Measurements from ENCODE around the gene PTPN14. TPM values are rescaled to one million over a fixed set of nuclear protein-coding genes. Genes with fewer than 3 reads are reported as not detected.
"Not testable (repeated sequence)": the region's sequence is repeated elsewhere in the genome, so short reads cannot be mapped to it uniquely, and the experiment has no call there.

PTPN14 gene
- polyA plus RNA-seq, 4 donors = 0.45 to 6.1 (median 3.2) TPM

DNA sequence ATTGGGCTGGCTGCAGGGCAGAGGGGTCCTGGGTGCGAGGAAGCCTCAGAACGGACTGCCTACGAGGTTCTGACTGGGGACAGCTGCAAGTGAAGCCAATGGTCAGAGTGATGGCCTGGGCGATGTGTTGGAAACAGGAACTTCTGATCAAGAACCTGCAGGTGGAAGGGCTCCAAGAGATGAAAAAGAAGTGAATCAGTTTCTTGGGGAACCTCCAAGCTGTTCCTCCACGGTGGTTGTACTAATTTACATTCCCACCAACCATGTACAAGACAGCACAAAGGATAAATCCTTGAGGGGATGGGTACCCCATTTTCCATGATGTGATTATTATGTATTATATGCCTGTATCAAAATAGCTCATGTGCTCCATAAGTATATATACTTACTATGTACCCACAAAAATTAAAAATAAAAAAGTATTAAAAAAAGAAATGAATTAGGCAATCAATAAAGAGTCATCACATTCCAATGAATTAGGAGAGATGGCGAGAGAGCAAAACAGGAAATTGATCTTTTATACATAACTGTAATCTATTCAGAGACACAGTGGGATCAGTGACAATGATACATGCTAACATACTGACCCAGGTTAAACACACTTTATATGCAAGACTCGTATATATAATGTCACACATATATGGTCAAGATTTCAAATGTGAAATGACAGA lies 58.1 kb downstream of the PTPN14 start:
- H3K4me1 ChIP-seq (ENCODE audit: control insufficient read depth in 3 of 3, insufficient read depth in 2 of 3, low read depth in 1 of 3, low read length in 2 of 3) = no peaks in the 10 kb centered on the region
- DNase-seq (no peak), FAIRE-seq (no peak)
- H3K27me3 ChIP-seq (ENCODE audit: control insufficient read depth in 3 of 3, insufficient read depth in 3 of 3, low read length in 3 of 3) = no peaks in the 10 kb centered on the region
- peaks cover 0 to 2% (median 0%) of the 10 kb centered on the region in 3 donors for H3K36me3 ChIP-seq (ENCODE audit: control insufficient read depth in 3 of 3, insufficient read depth in 2 of 3, low read depth in 1 of 3, low read length in 3 of 3)
- no peak overlapping the region for H3K4me3 ChIP-seq (ENCODE audit: low read depth in 1 of 3, low read length in 3 of 3)
- WGBS, 3 donors = 83 to 87% (median 83%) methylated on average over 7 of the region's 7 CpGs
- H3K27ac ChIP-seq (ENCODE audit: low read depth in 1 of 3, low read length in 2 of 3) = no peak overlapping the region
- no peaks in the 10 kb centered on the region for H3K9me3 ChIP-seq (ENCODE audit: control insufficient read depth in 2 of 2, insufficient read depth in 1 of 2, low read depth in 1 of 2, low read length in 1 of 2)

DNA sequence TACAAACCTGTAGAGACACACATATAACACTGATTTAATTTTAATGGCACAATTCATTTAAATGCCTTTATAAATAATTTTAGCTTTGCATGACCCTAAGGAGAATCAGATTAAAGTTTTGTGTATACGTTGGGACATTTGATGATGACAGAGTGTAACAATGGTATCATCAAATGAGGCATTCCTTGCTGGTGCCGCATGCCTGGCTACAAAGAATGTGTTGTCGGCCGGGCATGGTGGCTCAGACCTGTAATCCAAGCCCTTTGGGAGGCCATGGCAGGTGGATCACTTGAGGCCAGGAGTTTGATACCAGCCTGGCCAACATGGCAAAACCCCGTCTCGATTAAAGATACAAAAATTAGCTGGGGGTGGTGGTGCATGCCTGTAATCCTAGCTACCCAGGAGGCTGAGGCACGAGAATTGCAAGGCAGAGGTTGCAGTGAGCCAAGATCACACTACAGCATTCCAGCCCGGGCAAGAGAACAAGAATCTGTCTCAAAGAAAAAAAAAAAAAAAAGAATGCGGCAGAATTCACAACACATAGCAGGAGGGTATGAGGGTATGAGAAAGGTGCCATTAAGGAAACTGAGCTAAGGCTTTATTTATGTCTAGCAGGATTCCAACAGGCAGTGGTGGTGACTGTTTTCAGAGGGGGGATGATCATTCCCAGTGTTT lies 58.9 kb downstream of the PTPN14 start:
- WGBS, 3 donors = 89 to 93% (median 93%) methylated on average over 9 of the region's 9 CpGs
- Histone ChIP-seq H3K4me1 (ENCODE audit: control insufficient read depth in 3 of 3, insufficient read depth in 2 of 3, low read depth in 1 of 3, low read length in 2 of 3) (no peaks in the 10 kb centered on the region), H3K4me3 (ENCODE audit: low read depth in 1 of 3, low read length in 3 of 3) (no peak overlapping the region), H3K27me3 (ENCODE audit: control insufficient read depth in 3 of 3, insufficient read depth in 3 of 3, low read length in 3 of 3) (no peaks in the 10 kb centered on the region), H3K9me3 (ENCODE audit: control insufficient read depth in 2 of 2, insufficient read depth in 1 of 2, low read depth in 1 of 2, low read length in 1 of 2) (no peaks in the 10 kb centered on the region), H3K27ac (ENCODE audit: low read depth in 1 of 3, low read length in 2 of 3) (no peak overlapping the region), H3K36me3 (ENCODE audit: control insufficient read depth in 3 of 3, insufficient read depth in 2 of 3, low read depth in 1 of 3, low read length in 3 of 3) (peaks cover 0 to 2% (median 0%) of the 10 kb centered on the region in 3 donors)
- no peak for DNase-seq
- FAIRE-seq = no peak

DNA sequence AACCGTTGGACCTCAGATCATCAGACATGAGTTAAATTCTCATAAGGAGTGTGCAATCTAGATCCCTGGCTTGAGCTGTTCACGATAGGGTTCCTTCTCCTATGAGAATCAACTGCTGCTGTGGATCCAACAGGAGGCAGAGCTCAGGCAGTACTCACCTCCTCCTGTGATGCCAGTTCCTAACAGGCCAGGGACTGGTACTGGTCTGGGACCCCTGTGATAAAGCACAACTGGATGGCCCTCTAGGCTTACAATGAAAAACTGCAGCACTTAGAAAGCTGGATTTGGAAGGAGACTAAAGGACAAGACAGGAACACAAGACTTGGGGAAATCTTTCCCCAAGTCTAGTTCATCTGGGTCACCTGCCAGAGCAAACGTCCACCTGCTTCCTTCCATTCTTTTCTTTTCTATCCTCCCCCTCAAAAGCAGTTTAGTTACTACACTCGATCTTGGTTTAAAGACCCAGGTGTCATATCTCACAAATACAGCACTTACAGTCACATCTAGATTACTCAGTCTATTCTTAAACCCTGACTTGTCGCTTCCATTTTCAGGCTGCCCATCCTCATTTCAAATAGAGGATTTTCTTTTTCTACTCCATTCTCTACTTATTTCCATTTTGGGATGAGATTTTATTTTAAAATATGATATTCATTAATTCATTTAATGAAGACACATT lies 59.8 kb downstream of the PTPN14 start:
- Histone ChIP-seq H3K4me3 (ENCODE audit: low read depth in 1 of 3, low read length in 3 of 3) (no peak overlapping the region), H3K4me1 (ENCODE audit: control insufficient read depth in 3 of 3, insufficient read depth in 2 of 3, low read depth in 1 of 3, low read length in 2 of 3) (no peaks in the 10 kb centered on the region), H3K27me3 (ENCODE audit: control insufficient read depth in 3 of 3, insufficient read depth in 3 of 3, low read length in 3 of 3) (no peaks in the 10 kb centered on the region), H3K9me3 (ENCODE audit: control insufficient read depth in 2 of 2, insufficient read depth in 1 of 2, low read depth in 1 of 2, low read length in 1 of 2) (no peaks in the 10 kb centered on the region), H3K27ac (ENCODE audit: low read depth in 1 of 3, low read length in 2 of 3) (no peak overlapping the region), H3K36me3 (ENCODE audit: control insufficient read depth in 3 of 3, insufficient read depth in 2 of 3, low read depth in 1 of 3, low read length in 3 of 3) (peaks cover 0 to 2% (median 0%) of the 10 kb centered on the region in 3 donors)
- WGBS, 3 donors = 68 to 77% (median 77%) methylated on average over 5 of the region's 5 CpGs
- DNase-seq (no peak), FAIRE-seq (no peak)

DNA sequence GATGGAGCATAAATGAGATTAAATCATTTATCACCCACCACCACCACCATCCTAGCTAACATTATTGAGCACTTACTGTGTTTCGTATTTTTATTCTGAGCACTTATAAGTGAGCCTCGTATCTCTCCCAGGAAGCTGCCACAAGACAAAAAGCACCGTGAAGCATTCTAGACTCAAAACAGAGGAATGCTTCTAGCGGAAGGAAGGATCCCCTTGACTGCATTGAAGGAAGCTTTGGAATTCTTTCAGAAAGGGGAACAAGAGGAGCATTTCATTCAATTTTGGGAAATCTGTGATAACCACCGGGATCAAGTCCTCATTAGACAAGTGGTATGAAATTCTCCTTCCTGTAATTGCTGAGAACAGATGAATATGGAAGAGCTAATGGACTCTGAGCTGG lies 66.3 kb downstream of the PTPN14 start:
- FAIRE-seq (no peak), DNase-seq (no peak)
- no peaks in the 10 kb centered on the region for H3K9me3 ChIP-seq (ENCODE audit: control insufficient read depth in 2 of 2, insufficient read depth in 1 of 2, low read depth in 1 of 2, low read length in 1 of 2)
- H3K4me1 ChIP-seq (ENCODE audit: control insufficient read depth in 3 of 3, insufficient read depth in 2 of 3, low read depth in 1 of 3, low read length in 2 of 3) = no peaks in the 10 kb centered on the region
- no peak overlapping the region for H3K4me3 ChIP-seq (ENCODE audit: low read depth in 1 of 3, low read length in 3 of 3)
- H3K27me3 ChIP-seq (ENCODE audit: control insufficient read depth in 3 of 3, insufficient read depth in 3 of 3, low read length in 3 of 3) = no peaks in the 10 kb centered on the region
- H3K36me3 ChIP-seq (ENCODE audit: control insufficient read depth in 3 of 3, insufficient read depth in 2 of 3, low read depth in 1 of 3, low read length in 3 of 3) = no peaks in the 10 kb centered on the region
- WGBS, 3 donors = 76 to 78% (median 78%) methylated on average over 5 of the region's 5 CpGs
- no peak overlapping the region for H3K27ac ChIP-seq (ENCODE audit: low read depth in 1 of 3, low read length in 2 of 3)

DNA sequence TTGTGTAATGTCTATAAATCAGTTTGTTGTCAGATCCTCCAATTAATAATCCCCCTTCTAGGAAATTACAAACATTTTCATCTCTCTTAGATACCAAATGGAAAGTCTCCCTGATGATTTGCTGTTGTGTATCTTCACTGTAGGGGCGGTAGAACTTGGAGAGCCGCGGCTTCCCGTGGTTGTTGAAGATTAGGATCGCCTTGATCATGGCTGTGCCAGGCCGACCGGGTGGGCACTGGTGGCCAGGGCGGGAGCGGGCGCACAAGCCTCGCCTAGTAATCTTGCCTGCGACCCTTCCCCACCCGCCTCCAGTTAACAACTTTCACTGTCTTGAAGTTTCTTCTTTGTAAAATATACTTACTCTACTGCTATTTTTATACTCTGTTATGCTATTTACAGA lies 68.2 kb downstream of the PTPN14 start:
- H3K36me3 ChIP-seq (ENCODE audit: control insufficient read depth in 3 of 3, insufficient read depth in 2 of 3, low read depth in 1 of 3, low read length in 3 of 3); H3K27me3 ChIP-seq (ENCODE audit: control insufficient read depth in 3 of 3, insufficient read depth in 3 of 3, low read length in 3 of 3); FAIRE-seq; H3K9me3 ChIP-seq (ENCODE audit: control insufficient read depth in 2 of 2, insufficient read depth in 1 of 2, low read depth in 1 of 2, low read length in 1 of 2); H3K4me3 ChIP-seq (ENCODE audit: low read depth in 1 of 3, low read length in 3 of 3); H3K4me1 ChIP-seq (ENCODE audit: control insufficient read depth in 3 of 3, insufficient read depth in 2 of 3, low read depth in 1 of 3, low read length in 2 of 3); DNase-seq; H3K27ac ChIP-seq (ENCODE audit: low read depth in 1 of 3, low read length in 2 of 3): not testable (repeated sequence)
- WGBS, 3 donors = 78 to 87% (median 83%) methylated on average over 13 of the region's 13 CpGs

DNA sequence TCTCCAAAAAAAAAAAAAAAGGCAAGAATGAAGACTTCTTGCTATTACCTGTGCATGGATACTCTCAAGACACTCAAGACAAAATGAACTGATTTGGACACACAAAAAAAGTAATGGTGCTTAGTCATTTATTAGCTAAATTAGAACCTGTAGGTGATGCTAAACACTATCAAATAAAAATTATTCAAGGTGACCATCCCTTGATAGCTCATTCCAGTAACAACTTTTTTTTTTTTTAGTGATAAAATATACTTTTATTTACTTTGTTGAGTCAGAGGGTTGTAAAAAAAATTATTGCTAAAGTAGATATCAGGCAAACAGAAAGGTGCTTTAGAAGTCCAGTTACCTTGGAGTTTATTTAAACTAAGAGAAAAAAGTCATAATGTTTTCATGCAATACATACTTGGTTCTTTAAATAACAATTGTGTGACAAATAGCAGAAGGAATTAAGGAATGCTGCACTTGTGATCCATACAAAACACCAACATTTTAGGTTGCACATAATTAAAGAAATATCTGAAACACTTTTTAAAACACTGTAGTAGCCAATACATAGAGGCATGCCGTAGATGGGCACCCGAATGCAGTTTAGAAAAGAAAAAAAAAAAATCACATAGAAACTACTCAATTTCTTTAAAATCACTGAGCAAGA lies 69.3 kb downstream of the PTPN14 start:
- H3K27ac ChIP-seq (ENCODE audit: low read depth in 1 of 3, low read length in 2 of 3); H3K27me3 ChIP-seq (ENCODE audit: control insufficient read depth in 3 of 3, insufficient read depth in 3 of 3, low read length in 3 of 3); H3K9me3 ChIP-seq (ENCODE audit: control insufficient read depth in 2 of 2, insufficient read depth in 1 of 2, low read depth in 1 of 2, low read length in 1 of 2); H3K36me3 ChIP-seq (ENCODE audit: control insufficient read depth in 3 of 3, insufficient read depth in 2 of 3, low read depth in 1 of 3, low read length in 3 of 3); H3K4me3 ChIP-seq (ENCODE audit: low read depth in 1 of 3, low read length in 3 of 3); H3K4me1 ChIP-seq (ENCODE audit: control insufficient read depth in 3 of 3, insufficient read depth in 2 of 3, low read depth in 1 of 3, low read length in 2 of 3): not testable (repeated sequence)
- FAIRE-seq = peak; percentile 99
- 4 to 33% (median 8%) methylated on average over 2 of the region's 2 CpGs for WGBS, 3 donors
- DNase-seq = peak; percentile 31 to 32

DNA sequence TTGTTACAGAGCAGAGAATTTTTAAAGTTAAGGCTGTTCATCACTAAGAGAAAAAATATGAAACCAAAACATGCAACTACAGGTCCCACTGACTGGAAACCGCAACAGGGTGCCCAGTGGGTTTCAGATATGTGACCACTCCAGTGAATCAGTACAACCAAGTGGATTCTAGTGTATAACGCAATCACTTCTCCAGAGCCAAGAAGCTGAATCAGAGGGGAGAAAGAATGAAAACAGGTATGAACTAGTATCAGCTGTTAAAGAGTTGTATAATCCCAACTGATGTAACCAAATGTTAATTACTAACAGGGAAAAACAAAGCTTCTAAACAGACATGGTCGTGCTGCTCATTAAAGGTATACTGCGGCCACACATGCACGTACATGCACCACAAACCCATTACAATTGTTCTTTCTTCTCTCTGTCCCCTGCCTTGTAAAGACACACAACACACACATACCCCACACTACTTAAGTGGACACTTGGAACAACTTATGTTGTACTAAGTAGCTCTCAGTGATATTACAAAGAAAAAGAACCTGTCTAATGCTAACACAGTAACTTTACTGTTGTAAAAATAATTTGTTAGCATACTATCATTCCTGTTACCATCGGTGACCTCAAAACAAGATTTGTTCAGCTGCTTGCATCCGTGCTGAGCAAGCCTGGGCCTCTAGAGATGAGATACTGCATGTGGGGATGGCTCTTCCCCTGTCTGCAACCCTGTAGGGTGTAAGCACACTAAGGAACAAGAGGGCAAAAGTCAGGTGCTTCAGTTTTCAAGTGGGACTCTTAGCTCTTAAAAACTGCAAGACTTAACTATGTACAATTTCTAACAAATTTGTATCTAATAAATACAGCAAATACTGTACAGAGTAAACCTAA lies 74.2 kb downstream of the PTPN14 start:
- Histone ChIP-seq H3K4me3 (ENCODE audit: low read depth in 1 of 3, low read length in 3 of 3) (no peak overlapping the region), H3K27ac (ENCODE audit: low read depth in 1 of 3, low read length in 2 of 3) (no peak overlapping the region), H3K4me1 (ENCODE audit: control insufficient read depth in 3 of 3, insufficient read depth in 2 of 3, low read depth in 1 of 3, low read length in 2 of 3) (peaks cover 0 to 8% (median 0%) of the 10 kb centered on the region in 3 donors), H3K27me3 (ENCODE audit: control insufficient read depth in 3 of 3, insufficient read depth in 3 of 3, low read length in 3 of 3) (no peaks in the 10 kb centered on the region), H3K36me3 (ENCODE audit: control insufficient read depth in 3 of 3, insufficient read depth in 2 of 3, low read depth in 1 of 3, low read length in 3 of 3) (no peaks in the 10 kb centered on the region), H3K9me3 (ENCODE audit: control insufficient read depth in 2 of 2, insufficient read depth in 1 of 2, low read depth in 1 of 2, low read length in 1 of 2) (no peaks in the 10 kb centered on the region)
- FAIRE-seq = no peak
- 73 to 81% (median 79%) methylated on average over 7 of the region's 7 CpGs for WGBS, 3 donors
- no peak for DNase-seq

All from small intestine (tissue), 7 donors.